GM21576 (cell line): Measurements from ENCODE around the gene EDC4.

Source experiments
- ATAC-seq: cut with Tn5 transposase; IDR thresholded peaks from one replicate; pipeline ENCODE4 v1.9.1; 2021; ENCODE audit warnings: mild to moderate bottlenecking, moderate library complexity; ENCODE audit not compliant: unreplicated experiment

EDC4 gene

DNA sequence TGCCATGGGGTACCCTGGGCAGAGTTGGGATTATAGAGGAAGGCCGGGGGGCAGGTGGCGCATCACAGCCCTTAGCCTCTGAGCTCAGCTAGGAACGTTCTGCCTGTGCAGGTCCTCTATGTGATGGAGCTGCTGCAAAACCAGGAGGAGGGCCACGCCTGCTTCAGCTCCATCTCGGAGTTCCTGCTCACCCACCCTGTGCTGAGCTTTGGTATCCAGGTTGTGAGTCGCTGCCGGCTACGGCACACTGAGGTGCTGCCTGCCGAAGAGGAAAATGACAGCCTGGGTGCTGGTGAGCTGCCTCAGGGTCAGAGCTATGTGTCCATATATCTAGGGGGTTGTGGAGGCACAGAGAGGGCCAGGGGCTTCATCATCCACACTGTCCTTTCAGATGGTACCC lies 6.0 kb downstream of the EDC4 start:
- ATAC-seq, result no peak

DNA sequence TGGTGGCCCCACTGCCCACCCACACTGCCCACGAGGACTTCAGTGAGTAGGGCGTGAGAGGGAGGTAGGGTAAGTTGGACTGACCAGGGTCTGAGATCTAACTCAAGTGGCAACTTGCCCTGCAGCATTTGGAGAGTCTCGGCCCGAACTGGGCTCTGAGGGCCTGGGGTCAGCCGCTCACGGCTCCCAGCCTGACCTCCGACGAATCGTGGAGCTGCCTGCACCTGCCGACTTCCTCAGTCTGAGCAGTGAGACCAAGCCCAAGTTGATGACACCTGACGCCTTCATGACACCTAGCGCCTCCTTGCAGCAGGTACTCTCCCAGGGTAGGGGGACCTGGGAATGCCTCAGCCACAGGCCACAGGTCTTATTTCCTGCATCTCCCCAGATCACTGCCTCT lies 6.6 kb downstream of the EDC4 start:
- no peak for ATAC-seq

DNA sequence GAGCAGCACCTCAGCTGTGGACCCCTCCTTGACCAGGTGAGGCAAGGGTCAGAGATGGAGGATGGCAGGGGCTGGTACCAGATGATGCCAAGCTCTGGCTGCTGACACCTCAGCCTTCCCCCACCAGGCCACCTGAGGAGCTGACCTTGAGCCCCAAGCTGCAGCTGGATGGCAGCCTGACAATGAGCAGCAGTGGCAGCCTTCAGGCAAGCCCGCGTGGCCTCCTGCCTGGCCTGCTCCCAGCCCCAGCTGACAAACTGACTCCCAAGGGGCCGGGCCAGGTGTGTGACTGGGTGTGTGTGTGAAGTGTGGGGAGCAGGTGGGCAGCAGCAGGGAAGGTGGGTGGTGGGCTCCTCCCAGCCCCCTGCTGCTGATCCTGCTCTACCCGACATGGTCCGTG lies 7.1 kb downstream of the EDC4 start:
- ATAC-seq, result no peak

DNA sequence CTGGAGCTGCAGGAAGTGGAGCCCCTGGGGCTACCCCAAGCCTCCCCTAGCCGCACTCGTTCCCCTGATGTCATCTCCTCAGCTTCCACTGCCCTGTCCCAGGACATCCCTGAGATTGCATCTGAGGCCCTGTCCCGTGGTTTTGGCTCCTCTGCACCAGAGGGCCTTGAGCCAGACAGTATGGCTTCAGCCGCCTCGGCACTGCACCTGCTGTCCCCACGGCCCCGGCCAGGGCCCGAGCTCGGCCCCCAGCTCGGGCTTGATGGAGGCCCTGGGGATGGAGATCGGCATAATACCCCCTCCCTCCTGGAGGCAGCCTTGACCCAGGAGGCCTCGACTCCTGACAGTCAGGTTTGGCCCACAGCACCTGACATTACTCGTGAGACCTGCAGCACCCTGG lies 7.7 kb downstream of the EDC4 start:
- no peak for ATAC-seq

DNA sequence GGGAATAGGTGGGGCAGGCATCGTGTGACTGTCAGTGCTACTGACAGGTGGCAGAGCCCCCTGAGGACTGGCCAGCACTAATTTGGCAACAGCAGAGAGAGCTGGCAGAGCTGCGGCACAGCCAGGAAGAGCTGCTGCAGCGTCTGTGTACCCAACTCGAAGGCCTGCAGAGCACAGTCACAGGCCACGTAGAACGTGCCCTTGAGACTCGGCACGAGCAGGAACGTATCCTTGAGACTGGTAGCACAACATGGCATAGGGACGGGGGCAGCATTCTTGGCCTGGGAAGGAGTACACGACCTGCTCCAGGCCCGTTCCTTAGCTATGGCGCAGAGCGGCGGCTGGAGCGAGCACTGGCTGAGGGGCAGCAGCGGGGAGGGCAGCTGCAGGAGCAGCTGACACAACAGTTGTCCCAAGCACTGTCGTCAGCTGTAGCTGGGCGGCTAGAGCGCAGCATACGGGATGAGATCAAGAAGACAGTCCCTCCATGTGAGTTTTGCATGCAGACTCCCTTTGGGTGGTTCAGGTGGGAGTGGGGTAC lies 8.8 kb downstream of the EDC4 start:
- no peak for ATAC-seq

DNA sequence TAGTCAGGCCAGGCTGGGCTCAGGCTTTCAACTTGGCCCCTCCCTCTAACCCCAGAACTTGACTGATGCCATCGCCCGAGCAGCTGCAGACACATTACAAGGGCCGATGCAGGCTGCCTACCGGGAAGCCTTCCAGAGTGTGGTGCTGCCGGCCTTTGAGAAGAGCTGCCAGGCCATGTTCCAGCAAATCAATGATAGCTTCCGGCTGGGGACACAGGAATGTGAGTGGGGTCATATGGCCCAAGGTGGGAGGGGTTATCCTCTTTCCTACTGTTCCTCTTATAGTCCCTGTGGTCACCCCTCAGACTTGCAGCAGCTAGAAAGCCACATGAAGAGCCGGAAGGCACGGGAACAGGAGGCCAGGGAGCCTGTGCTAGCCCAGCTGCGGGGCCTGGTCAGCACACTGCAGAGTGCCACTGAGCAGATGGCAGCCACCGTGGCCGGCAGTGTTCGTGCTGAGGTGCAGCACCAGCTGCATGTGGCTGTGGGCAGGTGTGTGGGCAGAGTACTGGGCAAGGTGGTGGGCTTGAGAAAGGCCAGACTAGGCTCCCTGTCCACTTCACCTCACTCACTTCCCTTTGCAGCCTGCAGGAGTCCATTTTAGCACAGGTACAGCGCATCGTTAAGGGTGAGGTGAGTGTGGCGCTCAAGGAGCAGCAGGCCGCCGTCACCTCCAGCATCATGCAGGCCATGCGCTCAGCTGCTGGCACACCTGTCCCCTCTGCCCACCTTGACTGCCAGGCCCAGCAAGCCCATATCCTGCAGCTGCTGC lies 9.7 kb downstream of the EDC4 start:
- ATAC-seq, result no peak

DNA sequence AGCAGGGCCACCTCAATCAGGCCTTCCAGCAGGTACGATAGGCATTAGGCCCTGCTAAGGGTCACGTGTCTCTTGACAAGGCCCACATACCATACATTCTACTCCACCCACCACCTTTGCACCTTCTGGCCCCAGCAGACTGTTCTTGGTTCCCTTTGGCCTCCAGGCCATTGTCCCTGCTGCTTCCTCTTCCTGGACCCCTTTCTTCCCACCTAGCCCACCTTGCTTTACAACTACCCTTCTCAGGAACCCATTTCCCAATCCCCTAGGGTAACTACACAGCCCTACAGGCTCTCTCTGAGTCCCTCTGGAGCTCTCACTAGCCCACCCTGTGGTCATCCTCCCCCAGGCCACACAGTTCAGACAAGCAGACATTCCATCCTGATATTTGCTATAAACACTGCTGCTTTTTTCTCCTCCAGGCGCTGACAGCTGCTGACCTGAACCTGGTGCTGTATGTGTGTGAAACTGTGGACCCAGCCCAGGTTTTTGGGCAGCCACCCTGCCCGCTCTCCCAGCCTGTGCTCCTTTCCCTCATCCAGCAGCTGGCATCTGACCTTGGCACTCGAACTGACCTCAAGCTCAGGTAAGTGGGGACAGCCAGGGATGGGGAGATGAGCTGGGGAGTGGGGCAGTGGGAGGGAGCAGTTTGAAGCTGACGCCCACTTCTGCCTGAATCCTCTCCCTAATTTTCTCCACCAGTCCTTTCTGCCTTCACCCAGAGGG lies 10.5 kb downstream of the EDC4 start:
- no peak for ATAC-seq

DNA sequence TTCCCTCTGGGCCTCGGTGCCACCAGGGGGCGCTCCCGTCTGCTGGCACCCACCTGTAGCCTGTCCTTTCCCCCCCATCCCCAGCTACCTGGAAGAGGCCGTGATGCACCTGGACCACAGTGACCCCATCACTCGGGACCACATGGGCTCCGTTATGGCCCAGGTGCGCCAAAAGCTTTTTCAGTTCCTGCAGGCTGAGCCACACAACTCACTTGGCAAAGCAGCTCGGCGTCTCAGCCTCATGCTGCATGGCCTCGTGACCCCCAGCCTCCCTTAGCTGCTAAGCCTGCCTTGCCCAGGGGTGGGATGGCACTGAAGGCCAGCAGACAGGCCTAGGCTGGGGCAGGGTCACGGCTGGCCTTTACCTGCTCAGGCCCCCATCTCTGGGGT lies 11.0 kb downstream of the EDC4 start:
- ATAC-seq, result no peak

DNA sequence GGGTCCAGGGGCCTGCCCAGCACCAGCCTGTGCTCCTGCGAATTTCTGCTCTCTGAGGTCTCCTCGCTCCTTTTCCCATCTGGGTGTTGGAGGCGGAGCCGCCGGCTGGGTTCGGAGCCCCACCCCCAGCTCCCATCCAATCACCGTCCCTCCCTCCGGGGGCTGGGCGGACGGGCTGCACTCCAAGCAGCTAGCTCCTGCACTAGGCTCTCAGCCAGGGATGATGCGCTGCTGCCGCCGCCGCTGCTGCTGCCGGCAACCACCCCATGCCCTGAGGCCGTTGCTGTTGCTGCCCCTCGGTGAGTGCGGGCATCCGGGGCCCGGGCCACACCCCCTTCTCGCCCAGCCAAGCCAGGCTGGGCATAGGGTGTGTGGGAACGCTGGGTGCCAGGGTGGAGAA lies 11.8 kb downstream of the EDC4 start, which contains the start of gene NRN1L:
Gene NRN1L (plus strand): TSS at position 202 of the 400 bp plus-strand sequence. CDS start 19 bp downstream, at position 221.
- ATAC-seq, result no peak

DNA sequence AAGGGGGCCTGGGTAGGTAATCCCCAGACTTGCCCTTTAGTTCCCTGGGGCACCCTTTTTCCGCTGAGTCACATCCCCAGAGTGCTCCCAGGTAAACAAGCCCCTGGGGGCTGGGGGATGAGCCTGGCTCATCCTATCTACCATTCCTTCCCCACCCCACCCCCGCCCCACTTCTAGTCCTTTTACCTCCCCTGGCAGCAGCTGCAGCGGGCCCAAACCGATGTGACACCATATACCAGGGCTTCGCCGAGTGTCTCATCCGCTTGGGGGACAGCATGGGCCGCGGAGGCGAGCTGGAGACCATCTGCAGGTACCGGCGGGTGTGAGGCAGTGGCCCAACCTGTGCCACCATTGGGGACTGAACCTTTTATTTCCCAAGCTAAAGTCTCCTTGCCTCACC lies 12.7 kb downstream of the EDC4 start:
- no peak for ATAC-seq

DNA sequence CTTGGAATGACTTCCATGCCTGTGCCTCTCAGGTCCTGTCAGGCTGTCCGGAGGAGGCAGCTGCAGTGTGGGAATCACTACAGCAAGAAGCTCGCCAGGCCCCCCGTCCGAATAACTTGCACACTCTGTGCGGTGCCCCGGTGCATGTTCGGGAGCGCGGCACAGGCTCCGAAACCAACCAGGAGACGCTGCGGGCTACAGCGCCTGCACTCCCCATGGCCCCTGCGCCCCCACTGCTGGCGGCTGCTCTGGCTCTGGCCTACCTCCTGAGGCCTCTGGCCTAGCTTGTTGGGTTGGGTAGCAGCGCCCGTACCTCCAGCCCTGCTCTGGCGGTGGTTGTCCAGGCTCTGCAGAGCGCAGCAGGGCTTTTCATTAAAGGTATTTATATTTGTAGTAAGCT lies 13.1 kb downstream of the EDC4 start:
- ATAC-seq, result no peak

DNA sequence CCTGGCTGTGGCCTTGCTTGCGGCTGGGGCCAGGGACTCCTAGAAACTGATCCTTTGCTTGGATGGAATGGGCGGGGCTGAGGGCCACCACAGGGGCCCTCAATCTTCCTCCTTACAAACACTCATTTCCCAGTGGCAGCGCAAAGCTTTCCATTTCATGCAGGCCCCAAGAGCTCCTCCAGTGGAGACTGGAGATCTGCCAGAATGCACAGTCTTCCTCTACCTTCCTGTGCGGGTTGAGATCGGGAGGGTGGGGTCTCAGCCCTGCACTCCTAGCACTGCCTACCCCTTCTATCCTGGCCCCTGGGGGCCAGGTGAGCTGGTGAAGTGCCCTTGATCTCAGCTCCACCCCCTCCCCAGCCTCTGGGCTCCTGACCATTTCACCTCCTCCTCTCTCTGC lies 13.5 kb downstream of the EDC4 start:
- no peak for ATAC-seq

DNA sequence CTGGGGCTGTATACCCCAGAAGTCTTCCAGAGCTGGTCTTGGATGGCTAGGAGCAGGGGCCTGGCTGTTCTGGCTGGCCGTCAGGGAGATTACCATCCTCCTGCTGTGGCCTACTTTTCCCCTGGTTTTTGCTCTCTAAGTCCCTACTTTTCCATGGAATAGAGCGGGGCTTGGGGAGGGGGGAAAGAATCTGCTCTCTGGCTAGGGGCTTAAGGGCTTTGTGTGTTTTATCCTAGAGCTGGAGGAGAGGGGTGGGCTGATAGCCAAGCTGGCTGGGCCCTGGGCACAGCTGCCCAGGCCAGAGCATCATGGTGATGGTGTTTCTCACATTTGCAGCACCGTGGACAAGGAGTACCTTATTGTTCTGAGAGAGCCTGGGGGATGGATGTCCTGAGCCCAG lies 15.5 kb downstream of the EDC4 start:
- no peak for ATAC-seq

DNA sequence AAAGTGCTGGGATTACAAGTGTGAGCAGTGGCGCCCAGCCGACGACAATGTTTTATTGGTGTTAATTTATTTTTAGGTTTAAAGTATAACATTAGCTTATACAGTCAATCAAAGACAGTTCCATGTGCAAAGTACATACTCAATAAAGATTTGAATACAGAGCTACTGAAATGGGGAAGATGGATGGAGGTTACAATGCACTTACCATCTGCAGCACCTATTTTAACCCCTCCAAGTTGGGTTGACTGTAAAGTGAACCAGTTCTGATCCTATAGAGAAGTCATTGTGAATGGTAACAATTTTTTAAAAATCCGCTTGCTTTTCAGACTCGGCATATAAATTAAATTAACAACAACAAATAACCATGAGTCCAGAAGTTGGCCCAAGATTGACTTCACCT lies 19.5 kb downstream of the EDC4 start:
- ATAC-seq, result no peak

DNA sequence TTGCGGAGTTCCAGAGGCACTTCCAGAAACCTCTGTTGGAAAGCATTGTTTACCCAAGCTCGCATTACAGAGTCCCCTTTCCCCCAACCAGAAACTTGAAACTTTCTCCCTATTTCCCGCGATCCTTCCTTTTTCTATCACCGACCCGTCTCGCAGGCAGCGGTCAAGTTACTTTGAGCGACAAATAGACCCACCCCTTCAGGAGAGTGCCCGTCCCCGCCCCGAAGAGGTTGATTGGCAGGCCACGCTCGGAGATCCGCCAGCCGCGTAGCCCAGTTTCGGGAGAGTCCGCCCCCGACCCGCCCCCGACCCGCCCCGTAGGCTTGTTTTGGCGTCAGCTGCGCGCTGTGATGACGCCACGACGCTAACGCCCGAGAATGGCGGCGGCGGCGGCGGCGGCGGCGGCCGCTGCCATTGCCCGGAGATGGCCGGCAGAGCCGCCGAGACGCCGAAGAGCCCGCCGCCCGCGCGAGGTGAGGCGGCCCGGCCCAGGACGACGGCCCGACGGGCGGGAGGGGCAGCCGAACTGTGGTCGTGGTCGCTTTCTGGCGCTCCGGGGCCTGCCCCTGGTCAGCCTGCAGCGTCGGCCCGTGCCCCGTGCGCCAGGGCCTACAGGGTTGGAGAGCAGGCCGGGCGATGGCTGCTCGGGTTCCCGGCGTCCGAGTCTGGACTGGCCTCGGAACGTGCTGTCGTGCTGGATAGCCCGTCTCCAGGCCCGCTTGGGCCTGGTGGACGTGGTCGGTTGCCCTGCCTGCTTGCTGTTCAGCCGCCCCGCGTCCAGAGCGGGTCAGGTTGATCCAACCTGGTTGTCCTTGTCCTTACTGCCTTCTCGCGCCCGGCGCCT lies 20.3 kb downstream of the EDC4 start, which contains the start of gene PSKH1:
Gene PSKH1 (plus strand): TSS at position 356 of the 844 bp plus-strand sequence. CDS start 15,496 bp downstream, outside the sequence.
- ATAC-seq, result peak; percentile 91

DNA sequence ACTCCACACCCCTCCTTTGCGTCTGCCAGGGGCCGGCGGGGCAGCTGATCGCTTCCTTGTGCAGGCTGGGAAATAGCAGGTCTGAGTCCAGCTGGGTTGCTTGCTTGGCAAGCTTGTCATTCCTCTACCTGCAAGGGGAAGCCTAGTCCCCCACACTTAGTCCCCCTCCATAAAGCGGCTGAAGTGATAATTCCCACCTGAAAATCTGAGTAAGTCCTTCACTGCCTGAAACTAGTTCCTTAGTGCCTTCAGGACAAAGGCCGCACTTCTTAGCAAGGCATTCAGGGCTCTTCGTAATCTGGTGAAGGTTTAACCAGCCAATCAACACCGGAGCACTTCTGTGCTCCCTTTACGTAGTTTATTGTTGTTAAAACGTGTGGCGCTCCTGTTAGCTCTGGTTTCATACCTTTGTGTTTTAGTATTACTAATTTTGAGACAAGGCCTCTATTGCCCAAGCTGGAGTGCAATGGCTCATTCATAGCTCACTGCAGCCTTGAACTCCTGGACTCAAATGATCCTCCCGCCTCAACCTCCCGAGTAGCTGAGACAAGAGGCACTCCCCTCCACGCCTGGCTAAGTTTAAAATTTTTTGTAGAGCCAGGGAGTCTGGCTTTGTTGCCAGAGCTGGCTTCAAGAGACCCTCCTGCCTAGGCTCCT lies 21.0 kb downstream of the EDC4 start:
- peak; percentile 21 for ATAC-seq

DNA sequence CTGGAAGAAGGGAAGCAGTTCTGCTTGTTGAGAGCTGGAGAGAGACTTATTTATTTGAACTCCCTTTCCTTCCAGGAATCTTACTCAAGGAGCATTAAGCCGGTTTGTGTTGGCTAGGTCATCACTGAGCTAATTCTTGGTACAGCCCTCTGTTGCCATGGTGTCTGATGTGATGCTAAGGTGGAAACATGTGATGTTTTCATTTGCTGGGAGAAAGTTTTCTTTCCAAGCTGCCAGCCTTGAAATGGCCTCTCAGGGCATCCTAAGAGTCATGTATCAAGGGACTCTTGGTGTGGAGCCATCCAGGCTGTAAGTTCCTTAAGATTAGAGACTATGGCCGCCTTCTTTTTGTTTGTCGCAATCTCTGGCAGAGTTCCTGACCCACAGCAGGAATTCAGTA lies 24.4 kb downstream of the EDC4 start:
- no peak for ATAC-seq

DNA sequence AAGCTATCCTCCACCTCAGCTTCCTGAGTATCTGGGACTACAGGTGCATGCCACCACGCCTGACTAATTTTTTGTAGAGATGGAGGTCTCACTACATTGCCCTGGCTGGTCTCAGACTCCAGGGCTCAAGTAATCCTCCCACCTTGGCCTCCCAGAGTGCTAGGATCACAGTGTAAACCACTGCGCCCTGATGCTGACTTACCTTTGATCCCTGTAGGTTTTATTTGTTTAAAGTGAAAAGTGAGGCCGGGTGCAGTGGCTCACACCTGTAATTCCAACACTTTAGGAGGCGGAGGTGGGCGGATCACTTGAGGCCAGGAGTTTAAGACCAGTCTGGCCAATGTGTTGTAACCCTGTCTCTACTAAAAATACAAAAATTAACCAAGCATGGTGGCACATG lies 28.9 kb downstream of the EDC4 start:
- no peak for ATAC-seq

DNA sequence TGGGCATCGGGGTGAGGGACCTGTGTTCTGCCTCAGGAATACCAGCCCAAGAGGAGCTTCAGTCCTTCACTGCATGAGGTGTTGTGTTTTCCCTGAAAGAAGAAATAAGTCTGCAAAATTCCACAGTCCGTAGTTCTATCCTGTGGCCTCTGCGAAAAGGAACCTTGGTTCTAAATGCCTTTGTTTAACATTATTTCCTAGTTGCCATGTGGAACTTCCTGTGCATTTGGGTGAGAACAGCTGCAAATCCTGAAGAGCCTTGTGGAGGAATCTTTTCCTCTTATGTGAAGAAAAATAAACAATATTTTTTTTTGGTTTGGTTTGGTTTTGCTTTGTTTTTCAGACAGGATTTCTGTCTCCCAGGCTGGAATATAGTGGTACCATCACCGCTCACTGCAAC lies 30.0 kb downstream of the EDC4 start:
- ATAC-seq, result no peak

DNA sequence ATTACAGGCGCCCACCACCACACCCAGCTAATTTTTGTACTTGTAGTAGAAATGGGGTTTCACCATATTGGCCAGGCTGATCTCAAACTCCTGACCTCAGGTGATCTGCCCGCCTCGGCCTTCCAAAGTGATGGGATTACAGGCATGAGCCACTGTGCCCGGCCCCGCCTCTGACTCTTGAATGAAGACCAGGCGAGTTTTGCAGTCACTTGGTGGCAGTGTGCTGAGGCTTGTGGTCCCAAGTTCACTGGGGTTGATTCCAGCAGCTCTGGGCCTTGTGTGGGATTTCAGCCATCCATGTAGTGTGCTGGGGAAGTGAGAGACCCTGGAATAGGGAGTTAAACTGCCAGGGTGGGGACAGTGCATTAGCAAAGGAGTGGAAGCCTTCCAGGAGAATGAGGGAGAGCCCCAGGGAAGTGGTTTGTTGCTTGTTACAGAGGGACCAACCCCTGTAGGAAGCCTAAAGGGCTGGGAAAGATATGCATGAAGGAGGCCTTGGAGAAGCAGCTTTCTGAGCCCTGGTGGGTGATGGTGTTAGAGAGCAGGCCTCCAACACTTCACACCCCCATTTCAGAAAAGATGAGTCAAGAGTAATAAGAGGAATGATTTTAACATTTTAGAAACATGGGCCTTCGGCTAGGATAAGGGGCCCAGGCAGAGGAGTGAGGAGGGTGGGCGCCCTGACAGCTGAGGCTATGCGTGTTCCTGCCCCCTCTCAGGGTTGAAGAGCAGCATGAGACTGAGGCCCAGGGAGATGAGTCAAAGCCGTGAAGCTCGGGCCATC lies 34.7 kb downstream of the EDC4 start:
- ATAC-seq, result no peak
